Measurements from ENCODE around the gene BUB3. TPM values are rescaled to one million over a fixed set of nuclear protein-coding genes. Genes with fewer than 3 reads are reported as not detected.

Gene BUB3
- total RNA-seq, 1 donor from 2014 or later = 124 TPM

DNA sequence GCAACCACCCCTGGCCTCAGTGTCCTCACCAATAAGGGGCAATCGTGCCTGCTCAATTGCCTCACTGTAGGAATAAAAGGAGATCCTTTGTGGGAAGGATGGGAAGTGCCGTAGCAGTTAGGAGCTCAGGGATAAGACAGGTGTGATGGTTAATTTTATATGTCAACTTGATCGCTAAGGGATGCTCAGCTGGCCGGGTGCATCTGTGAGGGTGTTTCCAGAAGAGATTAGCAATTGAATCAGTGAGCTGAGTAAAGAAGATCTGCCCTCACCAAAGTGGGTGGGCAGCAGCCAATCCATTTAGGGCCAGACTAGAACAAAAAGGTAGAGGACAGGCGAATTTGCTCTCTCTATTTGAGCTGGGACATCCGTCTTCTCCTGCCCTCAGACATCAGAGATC is 46.3 kb downstream of the BUB3 start:
- DNase-seq (ENCODE audit: extremely low spot score, unreplicated experiment) = no peak
- Mint-ChIP-seq H3K27me3 (peaks cover 20% of the 10 kb centered on the region), H3K4me1 (ENCODE audit: unreplicated experiment) (no peaks in the 10 kb centered on the region), H3K36me3 (peaks cover under 1% of the 10 kb centered on the region), H3K9me3 (no peaks in the 10 kb centered on the region), H3K27ac (no peak overlapping the region), H3K4me3 (no peak overlapping the region)
- TF ChIP-seq, protein P1, sequence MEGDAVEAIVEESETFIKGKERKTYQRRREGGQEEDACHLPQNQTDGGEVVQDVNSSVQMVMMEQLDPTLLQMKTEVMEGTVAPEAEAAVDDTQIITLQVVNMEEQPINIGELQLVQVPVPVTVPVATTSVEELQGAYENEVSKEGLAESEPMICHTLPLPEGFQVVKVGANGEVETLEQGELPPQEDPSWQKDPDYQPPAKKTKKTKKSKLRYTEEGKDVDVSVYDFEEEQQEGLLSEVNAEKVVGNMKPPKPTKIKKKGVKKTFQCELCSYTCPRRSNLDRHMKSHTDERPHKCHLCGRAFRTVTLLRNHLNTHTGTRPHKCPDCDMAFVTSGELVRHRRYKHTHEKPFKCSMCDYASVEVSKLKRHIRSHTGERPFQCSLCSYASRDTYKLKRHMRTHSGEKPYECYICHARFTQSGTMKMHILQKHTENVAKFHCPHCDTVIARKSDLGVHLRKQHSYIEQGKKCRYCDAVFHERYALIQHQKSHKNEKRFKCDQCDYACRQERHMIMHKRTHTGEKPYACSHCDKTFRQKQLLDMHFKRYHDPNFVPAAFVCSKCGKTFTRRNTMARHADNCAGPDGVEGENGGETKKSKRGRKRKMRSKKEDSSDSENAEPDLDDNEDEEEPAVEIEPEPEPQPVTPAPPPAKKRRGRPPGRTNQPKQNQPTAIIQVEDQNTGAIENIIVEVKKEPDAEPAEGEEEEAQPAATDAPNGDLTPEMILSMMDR (conservative IDR thresholded peaks at IDR 0.05) = no peak

DNA sequence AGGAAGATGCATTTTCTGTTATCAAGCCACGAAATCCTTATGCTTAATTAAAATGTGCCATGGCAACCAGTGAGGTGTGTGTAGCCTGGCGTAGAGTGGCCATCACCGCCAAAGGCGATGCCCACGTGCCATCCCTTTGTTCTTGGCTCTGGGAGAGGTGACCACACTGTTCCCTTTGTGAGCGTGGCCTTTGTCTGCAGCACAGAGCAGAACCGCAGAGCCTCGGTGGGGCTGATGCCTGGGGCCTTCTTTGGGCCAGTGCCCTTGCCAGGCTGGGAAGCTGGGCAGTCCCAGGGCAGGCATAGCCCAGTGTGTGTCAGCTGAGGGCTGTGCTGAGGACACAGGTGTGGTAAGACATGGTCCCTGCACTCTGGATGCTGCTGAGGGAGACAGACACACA is 48.3 kb downstream of the BUB3 start:
- peaks cover 4% of the 10 kb centered on the region for H3K9me3 Mint-ChIP-seq

DNA sequence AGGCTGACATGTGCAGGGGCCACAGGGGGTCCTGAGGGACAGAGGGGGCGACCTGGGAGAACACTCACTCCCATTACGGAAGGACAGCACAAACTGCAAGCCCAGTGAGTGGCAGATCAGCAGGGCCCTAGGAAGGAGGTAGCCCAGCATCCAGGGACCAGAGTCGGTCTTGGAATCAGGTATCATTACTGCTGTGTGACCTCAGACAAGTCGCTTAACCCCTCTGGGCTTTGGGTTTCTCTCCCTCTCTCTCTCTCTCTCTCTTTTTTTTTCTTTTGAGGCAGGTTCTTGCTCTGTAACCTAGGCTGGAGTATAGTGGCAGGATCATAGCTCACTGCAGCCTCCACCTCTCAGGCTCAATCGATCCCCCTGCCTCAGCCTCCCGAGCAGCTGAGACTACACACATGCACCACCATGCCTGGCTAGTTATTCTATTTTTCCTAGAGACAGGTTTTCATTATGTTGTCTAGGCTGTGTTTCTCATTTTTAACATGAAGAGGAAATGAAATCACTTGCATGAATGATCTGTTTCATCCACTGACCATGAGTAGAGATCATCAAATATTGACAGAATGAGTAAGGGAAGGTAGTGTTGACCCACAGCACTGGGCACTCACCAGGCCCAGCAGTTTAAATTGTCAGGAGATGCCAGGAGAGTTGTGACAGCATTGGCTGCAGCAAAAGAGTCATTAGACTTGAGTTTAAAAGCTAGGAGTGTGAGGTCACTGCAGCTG is 49.4 kb downstream of the BUB3 start:
- Mint-ChIP-seq H3K4me3 (no peak overlapping the region), H3K9me3 (peaks cover 4% of the 10 kb centered on the region), H3K4me1 (ENCODE audit: unreplicated experiment) (no peaks in the 10 kb centered on the region), H3K36me3 (peaks cover 10% of the 10 kb centered on the region), H3K27me3 (peaks cover 19% of the 10 kb centered on the region), H3K27ac (peak overlapping the region; percentile 20)
- DNase-seq (ENCODE audit: extremely low spot score, unreplicated experiment) = no peak
- TF ChIP-seq, protein P1 (conservative IDR thresholded peaks at IDR 0.05) = no peak

More for the DNA sequence above, 48.3 kb downstream of the BUB3 start:
- TF ChIP-seq, protein P1 (conservative IDR thresholded peaks at IDR 0.05) = no peak
- no peaks in the 10 kb centered on the region for H3K4me1 Mint-ChIP-seq (ENCODE audit: unreplicated experiment)
- peaks cover 3% of the 10 kb centered on the region for H3K36me3 Mint-ChIP-seq
- DNase-seq (ENCODE audit: extremely low spot score, unreplicated experiment) = no peak
- no peak overlapping the region for H3K4me3 Mint-ChIP-seq
- H3K27me3 Mint-ChIP-seq = peaks cover 21% of the 10 kb centered on the region
- H3K27ac Mint-ChIP-seq = no peak overlapping the region

DNA sequence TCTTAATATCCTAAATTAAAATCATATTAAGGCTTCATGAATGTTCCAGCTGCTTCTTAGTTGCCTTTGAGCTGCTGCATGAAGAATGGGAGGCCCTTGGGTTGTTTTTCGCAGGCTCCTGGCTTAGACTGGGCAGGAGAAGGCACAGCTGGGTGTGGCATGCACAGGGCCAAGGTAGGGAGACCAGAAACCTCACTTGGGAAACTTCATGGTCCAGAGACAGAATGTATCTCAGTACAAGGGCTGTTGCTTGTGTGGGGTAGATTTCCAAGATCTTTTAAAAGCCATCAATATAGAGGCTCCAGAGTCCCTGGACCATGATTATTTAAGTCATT is 49.9 kb downstream of the BUB3 start:
- Mint-ChIP-seq H3K4me3 (no peak overlapping the region), H3K27ac (peak overlapping the region; percentile 20), H3K27me3 (peaks cover 16% of the 10 kb centered on the region), H3K4me1 (ENCODE audit: unreplicated experiment) (no peaks in the 10 kb centered on the region), H3K36me3 (peaks cover 10% of the 10 kb centered on the region), H3K9me3 (peaks cover 4% of the 10 kb centered on the region)
- no peak for DNase-seq (ENCODE audit: extremely low spot score, unreplicated experiment)
- TF ChIP-seq, protein P1 (conservative IDR thresholded peaks at IDR 0.05) = no peak

DNA sequence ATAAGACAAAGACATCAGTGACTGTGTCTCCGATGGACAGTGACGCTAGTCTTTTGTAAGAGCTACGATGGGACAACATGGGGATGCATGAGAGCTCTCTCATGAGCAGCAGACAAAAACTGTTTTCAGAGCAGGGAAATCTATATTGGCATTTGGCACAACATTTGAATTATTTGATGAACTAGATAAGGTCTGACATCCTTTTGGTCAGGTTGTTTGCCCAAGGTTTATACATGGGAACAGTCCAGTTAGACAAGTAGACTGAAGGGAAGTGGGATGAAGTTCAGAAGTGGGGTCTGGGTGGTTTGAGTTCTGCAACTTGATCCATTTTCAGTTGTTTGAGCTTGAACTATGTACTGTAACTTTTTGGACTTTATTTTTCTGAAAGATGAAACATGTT is 50.8 kb downstream of the BUB3 start:
- H3K27me3 Mint-ChIP-seq = peaks cover 16% of the 10 kb centered on the region
- DNase-seq (ENCODE audit: extremely low spot score, unreplicated experiment) = no peak
- peaks cover 10% of the 10 kb centered on the region for H3K36me3 Mint-ChIP-seq
- no peak overlapping the region for H3K27ac Mint-ChIP-seq
- H3K9me3 Mint-ChIP-seq = peaks cover 4% of the 10 kb centered on the region
- H3K4me1 Mint-ChIP-seq (ENCODE audit: unreplicated experiment) = no peaks in the 10 kb centered on the region
- H3K4me3 Mint-ChIP-seq = no peak overlapping the region
- TF ChIP-seq, protein P1 (conservative IDR thresholded peaks at IDR 0.05) = no peak
